ENCODE measurements around the gene TEX9.

The TEX9 gene

DNA sequence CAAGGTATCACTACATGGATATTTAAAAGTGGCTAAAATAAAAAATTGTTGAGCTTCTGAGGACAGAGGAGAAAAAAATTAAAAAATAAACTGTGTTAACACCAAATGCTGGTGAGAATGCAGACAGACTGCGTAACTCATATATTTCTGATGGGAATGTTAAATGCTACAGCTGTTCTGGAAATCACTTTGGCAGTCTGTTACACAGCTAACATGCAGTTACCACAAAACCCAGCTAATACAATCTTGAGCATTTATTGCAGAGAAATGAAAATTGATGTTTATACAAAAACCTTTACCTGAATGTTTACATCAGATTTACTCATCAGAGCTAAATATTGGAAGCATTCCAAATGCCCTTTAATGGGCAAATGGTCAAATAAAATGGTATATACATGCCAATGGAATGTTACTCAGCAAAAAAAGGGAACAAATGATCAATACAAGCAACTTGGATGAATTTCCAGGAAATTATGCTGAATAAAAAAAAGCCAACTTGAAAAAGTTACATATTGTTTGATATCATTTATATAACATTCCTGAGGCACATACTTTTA lies 75.1 kb downstream of the TEX9 start:
- in situ Hi-C loops (cut with MboI; ENCODE audit: low sequenced_read_pairs): loop anchor here (25.0 kb wide), 1 partner anchor 778 kb away; no protein-coding TSS in a partner anchor

DNA sequence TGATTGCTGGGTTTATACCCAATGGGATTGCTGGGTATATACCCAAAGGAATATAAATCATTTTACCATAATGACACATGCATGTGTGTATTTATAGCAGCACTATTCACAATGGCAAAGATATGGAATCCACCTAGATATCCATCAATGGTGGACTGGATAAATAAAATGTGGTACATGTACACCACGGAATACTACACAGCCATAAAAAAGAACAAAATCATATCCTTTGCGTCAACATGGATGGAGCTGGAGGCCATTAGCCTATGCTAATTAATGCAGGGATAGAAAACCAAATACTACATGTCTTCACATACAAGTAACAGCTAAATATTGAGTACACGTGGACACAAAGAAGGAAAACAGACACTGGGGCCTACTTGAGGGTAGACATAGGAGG lies 77.1 kb downstream of the TEX9 start:
- in situ Hi-C loops (cut with MboI; ENCODE audit: low sequenced_read_pairs): loop anchor here (25.0 kb wide), 1 partner anchor 780 kb away; no protein-coding TSS in a partner anchor

DNA sequence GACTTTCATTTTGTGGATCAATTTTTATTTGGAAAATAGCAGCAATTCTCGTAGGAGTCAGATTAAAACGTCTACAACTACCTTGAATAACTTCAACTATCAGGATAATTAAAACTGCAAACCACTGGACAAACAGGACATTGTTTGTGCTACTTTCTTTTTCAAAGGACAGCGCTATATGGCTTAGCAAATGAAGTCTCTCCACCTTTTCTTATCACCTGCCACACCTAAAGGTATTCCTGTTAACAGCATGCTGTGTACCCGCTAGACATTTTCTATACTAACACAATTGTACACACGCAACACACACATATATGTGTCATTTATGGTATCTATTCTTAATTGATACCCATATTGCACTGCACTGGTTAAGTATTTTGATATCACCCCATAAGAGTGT lies 80.5 kb downstream of the TEX9 start:
- in situ Hi-C loops (cut with MboI; ENCODE audit: low sequenced_read_pairs): loop anchor here (25.0 kb wide), 1 partner anchor 783 kb away; no protein-coding TSS in a partner anchor

DNA sequence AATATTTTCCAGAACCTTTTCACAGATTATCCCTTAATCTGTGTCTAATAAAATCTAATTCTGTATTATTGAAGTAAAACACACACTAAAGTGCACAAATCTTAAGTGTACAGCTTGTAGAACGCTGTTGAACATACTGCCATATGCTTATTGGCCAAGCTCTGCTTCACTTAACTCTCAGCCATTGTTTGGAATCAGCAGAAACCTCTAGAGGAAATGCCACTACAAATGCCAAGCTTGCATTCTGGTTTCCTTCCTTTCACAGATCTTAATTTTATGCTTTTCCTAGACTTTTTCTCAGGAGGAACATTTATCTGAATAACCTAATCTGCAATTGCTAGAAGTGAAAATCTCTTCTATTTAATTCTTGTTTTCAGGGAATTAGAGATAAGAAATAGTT lies 89.6 kb downstream of the TEX9 start:
- in situ Hi-C loops (cut with MboI; ENCODE audit: low sequenced_read_pairs): no loop called here

DNA sequence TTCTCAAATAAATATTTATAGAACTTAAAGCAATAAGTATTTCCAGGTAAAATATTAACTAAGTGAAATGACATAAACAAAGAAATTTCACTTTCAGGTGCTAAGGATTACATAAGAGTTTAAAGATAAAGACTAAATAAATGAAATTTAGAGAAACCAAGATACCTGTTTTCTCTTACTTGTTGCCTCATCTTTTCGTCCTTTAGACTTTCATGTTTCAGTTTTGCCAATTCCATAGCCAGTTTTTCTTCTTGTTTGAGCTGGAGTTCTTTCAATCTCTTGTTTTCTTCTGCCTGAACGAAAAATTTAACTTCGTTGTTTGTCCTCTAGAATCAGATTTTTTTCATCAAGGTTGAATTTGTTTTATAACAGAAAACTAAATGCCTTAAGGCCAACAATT lies 91.0 kb downstream of the TEX9 start:
- in situ Hi-C loops (cut with MboI; ENCODE audit: low sequenced_read_pairs): no loop called here

DNA sequence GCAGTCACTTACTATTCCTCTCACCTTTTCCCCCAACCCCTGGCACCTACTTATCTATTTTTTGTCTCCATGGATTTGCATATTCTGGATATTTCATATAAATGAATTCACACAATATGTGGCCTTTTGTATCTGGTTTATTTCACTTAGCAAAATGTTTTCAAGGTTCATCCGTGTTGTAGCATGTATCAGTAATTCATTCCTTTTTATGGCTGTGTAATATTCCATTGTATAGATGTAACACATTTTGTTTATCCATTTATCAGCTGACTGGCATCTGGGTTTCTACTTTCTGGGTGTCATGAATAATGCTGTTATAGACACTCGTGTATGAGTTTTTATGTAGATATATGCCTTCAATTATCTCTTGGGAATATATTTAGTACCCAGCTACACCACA lies 93.9 kb downstream of the TEX9 start:
- in situ Hi-C loops (cut with MboI; ENCODE audit: low sequenced_read_pairs): no loop called here

DNA sequence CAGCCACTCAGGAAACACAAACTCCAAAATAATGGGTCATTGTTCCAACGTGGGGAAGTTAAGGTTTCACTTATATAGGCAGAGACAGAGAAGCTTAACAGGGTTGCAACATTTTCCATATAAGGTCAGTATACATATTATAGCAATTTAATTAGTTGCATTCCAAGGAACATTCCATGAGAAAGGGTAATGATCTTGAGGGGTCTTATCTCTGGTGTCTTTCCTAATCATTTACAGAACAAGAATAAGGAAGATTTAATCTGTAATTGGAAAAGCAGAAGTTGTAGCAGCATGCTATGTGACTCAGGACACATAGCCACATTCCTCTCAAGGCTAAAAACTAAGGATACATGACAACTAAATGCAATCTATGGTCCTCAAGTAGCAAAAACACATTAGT lies 94.8 kb downstream of the TEX9 start:
- in situ Hi-C loops (cut with MboI; ENCODE audit: low sequenced_read_pairs): no loop called here

DNA sequence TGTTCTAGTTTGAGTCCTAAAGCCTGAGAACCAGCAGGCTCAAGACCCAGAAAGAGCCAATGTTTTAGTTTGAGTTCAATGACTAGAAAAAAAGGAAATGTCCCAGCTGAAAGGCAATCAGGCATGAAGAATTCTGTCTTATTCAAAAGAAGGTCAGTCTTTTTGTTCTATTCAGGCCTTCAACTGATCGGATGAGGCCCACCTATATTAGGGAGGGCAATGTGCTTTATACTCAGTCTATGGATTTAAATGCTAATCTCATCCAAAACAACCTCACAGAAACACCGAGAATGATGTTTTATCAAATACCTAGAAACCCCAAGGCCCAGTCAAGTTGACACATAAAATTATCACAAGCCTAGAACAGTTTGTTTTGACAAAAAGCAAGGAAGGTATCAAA lies 95.7 kb downstream of the TEX9 start:
- in situ Hi-C loops (cut with MboI; ENCODE audit: low sequenced_read_pairs): no loop called here

DNA sequence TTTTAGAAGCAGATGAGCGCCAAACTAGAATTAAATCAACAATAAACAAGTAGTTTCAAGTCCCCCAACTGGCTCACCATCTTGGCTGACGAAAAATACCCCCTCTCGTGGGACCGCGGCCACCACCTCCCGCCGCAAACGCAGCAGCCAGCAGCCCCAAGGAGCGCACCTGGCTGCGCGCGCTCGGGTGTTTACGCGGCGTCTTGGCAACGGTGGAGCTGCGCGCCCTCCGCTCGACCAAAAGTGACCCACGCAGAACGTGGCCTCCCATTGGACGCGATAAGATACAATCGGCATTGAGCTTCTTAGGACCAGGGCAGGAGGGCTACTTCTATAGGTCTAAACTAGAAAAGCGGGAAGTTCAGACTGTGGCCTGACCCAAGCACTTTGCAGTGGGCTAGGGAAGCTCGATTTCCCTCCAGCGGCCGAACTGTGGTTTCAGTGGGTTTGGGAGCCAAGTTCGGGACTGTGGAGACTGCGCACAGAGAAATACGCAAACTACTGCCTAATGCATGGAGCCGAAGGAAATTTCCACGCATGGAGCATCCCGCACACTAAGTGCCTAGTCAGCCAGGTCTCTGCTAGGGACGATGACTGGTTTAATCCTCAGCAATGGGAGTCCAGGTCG lies 99.8 kb downstream of the TEX9 start, which contains the start of gene MNS1:
TSS of gene MNS1 (minus strand) at position 245 of the 628 bp plus-strand sequence. CDS start at position 80, 165 bp downstream.
- in situ Hi-C loops (cut with MboI; ENCODE audit: low sequenced_read_pairs): no loop called here

DNA sequence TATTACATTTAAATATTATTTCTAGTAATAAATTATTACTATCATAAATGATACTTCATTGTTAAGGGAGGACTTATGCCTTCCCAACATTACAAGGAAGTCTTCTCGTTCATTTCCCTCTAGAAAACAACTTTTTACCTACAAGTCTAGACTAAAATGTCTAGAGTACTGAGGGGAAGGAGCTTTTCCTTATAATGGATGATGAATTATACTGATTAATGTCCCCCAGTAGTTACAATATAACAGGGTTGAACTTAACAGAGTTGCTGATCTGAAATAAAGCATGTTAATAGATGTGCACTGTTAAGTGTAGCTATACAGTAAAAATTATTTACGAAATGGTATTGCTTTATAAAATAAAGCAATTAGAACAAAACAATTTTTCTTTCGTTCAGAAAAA lies 102.4 kb downstream of the TEX9 start:
- in situ Hi-C loops (cut with MboI; ENCODE audit: low sequenced_read_pairs): no loop called here

DNA sequence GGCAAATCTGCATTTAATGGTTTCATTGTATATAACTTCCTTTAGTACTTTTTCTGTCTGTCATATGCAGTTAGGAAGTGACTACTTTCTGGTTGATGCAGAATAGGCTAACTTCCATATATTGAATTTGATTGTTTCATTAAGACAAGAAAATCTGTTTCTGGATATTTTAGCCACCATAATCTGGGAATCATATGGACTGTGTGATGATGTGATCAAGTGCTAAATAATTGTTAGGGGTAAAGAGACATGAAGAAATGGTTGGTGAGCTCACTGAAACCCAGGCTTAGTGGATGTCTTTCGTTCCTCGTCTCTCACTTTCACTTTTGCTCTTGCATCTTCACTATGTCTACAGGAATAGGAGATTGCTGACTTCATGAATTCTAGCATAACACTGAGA lies 103.2 kb downstream of the TEX9 start:
- in situ Hi-C loops (cut with MboI; ENCODE audit: low sequenced_read_pairs): no loop called here

DNA sequence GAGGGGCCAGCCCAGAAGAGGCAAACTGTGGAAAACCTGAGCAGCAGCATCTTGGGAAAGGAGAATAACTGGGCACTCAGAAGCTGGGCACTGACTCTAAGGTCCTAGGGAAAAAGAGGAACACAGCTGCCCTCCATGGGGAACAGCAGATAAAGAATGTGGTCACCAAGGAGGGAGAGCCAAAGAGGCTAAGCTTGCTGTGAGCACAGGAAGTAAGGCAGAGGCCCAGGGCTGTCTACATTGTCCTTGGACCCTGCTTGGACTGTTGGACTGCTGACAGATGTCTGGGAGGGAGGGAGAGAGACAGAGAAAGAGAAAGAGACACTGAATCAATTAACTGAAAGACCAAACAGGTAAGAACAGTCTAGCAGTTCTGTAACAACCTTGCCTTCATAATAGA lies 104.3 kb downstream of the TEX9 start:
- in situ Hi-C loops (cut with MboI; ENCODE audit: low sequenced_read_pairs): no loop called here

DNA sequence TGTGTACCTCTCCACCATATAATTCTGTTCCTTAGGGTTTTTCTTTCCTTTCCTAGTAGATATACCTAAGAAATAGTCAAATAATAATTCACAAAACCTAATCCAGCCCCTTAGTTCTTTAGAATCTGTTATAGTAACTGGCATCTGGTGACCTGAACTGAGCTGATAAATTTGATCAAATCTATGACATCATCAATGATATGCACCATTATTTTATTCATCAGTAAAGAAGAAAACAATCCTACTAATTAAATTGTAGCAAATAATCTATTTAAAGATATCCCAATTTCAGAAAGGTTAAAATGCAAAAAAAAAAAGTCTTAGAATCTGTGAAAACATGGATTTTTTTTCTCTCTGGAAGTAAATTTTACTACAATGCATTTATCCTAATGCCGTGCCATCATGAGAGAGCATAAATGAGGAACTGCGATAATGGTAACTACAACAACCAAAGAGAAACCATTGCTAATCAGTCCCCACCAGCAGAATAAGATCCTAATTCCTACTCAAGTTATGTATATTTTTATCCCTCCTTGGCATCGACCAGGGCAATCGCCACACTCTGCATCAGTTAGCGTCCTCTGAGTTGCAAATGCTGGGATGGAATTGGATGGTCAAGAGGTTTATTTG lies 106.3 kb downstream of the TEX9 start:
- in situ Hi-C loops (cut with MboI; ENCODE audit: low sequenced_read_pairs): no loop called here

DNA sequence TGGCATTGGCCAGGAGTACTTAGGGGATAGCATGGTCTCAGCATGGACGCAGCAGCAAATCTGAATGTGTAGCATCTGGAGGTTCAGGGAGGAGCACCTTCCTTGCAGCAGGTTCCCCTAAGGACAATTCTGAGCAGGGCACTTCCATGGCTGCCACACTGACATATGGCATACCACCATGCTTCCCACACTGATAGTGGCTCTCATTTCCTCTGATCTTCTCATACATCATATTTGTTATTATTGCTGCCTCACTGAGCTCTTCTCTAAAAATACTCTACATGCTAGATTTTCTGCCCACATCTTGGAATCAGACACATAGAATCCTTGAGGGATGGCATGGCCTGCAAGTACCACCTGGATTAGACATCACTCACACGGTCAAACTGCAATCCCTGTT lies 107.1 kb downstream of the TEX9 start:
- in situ Hi-C loops (cut with MboI; ENCODE audit: low sequenced_read_pairs): no loop called here

DNA sequence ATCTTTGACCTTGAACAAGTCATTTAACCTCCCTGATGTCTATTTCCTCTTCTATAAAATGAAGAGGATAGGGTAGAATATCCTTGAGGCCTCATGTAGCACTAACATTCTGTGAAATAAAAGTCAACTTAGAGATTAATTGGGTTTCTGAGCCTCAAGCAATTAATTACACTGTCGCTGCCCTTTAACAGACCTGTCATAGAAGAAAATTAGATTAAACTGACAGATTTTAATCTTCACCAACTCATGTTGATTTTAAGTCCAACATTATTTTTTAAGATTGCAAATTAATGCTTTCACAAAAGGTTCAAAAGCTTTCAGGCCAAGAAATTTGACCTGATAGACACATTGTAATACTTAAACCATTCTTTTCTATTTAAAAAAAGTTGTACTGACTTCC lies 107.8 kb downstream of the TEX9 start:
- in situ Hi-C loops (cut with MboI; ENCODE audit: low sequenced_read_pairs): no loop called here

DNA sequence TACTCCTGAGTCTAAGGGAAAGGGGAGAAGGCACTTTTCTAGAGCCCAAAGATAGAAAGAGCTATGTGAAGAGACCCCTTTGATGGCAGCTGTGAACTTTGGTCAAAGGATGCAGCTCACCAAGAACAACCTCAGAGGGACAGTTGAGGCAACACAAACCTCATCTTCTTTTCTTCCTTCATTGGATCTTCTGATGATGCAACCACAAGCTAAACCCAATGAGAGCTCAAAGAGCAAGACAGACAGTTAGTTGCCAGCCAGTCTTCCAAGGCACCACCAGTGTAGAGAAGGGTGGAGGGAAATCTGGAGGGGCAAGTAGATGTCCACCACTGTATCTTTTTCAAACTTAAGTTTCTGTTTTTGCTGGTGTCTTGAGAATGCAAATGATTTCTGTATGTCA lies 110.1 kb downstream of the TEX9 start:
- in situ Hi-C loops (cut with MboI; ENCODE audit: low sequenced_read_pairs): loop anchor here (25.0 kb wide), 4 partner anchors 387 to 1062 kb away; no protein-coding TSS in a partner anchor
